ENCODE results near the gene HADH. TPM values are rescaled to one million over a fixed set of nuclear protein-coding genes. Genes with fewer than 3 reads are reported as not detected.

HADH gene
- total and polyA plus RNA-seq, 11 donors = 60.6 to 382 (median 199) TPM

DNA sequence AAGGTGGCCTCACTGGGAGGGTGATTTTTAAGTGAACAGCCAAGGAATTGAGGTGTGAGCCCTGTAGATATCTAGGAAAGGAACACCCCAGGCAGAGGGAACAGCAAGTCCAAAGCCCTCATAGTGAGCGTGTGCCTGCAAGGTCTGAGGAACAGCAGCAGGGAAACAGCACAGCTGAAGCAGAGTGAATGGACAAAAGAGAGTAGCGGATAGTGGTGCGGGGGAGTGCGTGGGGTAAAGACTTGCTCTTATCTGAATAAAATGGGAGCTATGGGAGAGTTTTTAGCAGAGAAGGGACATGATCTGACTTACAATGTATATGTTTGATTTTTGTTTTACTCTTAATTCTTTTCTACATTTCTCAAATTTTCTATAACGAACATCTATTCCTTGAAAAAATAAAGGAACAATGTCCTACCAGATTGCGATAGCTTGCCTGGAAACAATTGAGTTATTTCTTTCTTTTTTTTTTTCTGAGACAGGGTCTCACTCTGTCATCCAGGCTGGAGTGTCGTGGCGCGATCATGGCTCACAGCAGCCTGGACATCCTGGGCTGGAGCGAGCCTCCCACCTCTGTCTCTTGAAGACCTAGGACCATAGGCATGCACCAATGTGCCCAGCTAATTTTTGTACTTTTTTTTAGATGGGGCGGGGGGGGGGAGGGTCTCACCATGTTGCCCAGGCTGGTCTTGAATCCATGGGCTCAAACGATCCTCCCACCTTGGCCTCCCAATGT, 19.5 kb upstream of the HADH start:
- Histone ChIP-seq H3K27me3 (no peaks in the 10 kb centered on the region), H3K27ac (no peak overlapping the region), H3K4me3 (no peak overlapping the region), H3K36me3 (no peaks in the 10 kb centered on the region), H3K9me3 (peaks cover 0 to 3% (median 0%) of the 10 kb centered on the region in 12 donors), H3K4me1 (no peaks in the 10 kb centered on the region)
- TF ChIP-seq POLR2A (IDR thresholded peaks at IDR 0.05) = no peak
- TF ChIP-seq, protein P1, sequence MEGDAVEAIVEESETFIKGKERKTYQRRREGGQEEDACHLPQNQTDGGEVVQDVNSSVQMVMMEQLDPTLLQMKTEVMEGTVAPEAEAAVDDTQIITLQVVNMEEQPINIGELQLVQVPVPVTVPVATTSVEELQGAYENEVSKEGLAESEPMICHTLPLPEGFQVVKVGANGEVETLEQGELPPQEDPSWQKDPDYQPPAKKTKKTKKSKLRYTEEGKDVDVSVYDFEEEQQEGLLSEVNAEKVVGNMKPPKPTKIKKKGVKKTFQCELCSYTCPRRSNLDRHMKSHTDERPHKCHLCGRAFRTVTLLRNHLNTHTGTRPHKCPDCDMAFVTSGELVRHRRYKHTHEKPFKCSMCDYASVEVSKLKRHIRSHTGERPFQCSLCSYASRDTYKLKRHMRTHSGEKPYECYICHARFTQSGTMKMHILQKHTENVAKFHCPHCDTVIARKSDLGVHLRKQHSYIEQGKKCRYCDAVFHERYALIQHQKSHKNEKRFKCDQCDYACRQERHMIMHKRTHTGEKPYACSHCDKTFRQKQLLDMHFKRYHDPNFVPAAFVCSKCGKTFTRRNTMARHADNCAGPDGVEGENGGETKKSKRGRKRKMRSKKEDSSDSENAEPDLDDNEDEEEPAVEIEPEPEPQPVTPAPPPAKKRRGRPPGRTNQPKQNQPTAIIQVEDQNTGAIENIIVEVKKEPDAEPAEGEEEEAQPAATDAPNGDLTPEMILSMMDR (IDR thresholded peaks at IDR 0.05) = no peak
- intact Hi-C loops (cut with DNase I) = no loop called here
- 86 to 88% (median 86%) methylated on average over 12 of the region's 12 CpGs for WGBS, 4 donors
- ATAC-seq = no peak
- no peak for DNase-seq

DNA sequence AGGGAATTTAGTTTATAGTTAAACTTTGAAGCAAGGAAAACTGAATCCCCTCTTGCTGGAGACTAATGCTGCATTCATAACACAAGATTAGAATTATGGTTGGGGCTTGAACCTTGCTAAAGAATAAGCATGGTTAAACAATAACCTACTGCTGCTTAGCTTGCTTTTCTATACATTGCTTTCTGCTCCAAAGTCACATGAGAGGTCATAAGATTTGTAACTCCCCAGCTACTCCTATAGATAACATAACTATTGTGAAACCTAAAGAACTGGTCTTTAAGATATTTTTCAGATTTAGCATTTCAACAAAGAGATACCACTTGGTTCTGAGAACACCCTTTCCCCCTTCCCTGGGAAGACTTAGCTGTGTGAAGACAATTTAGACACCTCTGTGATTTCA, 17.1 kb upstream of the HADH start:
- intact Hi-C loops (cut with DNase I) = no loop called here
- Histone ChIP-seq H3K4me3 (no peak overlapping the region), H3K27me3 (no peaks in the 10 kb centered on the region), H3K27ac (no peak overlapping the region), H3K9me3 (peaks cover 0 to under 1% (median 0%) of the 10 kb centered on the region in 12 donors), H3K4me1 (no peaks in the 10 kb centered on the region), H3K36me3 (no peaks in the 10 kb centered on the region)
- TF ChIP-seq POLR2A (IDR thresholded peaks at IDR 0.05) = no peak
- TF ChIP-seq, protein P1 (IDR thresholded peaks at IDR 0.05) = no peak
- ATAC-seq (no peak), DNase-seq (no peak)

DNA sequence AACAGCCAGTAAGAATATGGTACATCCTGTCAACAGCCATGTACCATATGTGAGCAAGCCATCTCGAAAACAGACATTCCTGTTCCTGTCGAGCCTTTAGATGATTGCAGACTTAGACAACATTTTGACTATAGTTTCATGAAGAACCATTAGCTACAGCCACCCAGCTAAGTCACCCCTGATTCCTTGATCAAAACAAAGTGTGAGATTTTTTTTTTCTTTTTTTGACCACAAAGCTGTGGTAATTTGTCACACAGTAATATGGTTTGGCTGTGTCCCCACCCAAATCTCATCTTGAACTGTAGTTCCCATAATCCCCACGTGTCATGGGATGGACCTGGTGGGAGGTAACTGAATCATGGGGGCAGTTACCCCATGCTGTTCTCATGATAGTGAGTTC, 15.2 kb upstream of the HADH start:
- 76 to 87% (median 82%) methylated on average over 3 of the region's 3 CpGs for WGBS, 4 donors
- ATAC-seq = no peak
- no peaks in the 10 kb centered on the region for H3K36me3 ChIP-seq
- DNase-seq = no peak
- no peak overlapping the region for H3K4me3 ChIP-seq
- no peak overlapping the region for H3K27ac ChIP-seq
- TF ChIP-seq, protein P1 (IDR thresholded peaks at IDR 0.05) = no peak
- TF ChIP-seq POLR2A (IDR thresholded peaks at IDR 0.05) = no peak
- H3K9me3 ChIP-seq = no peaks in the 10 kb centered on the region
- no peaks in the 10 kb centered on the region for H3K27me3 ChIP-seq
- intact Hi-C loops (cut with DNase I) = no loop called here
- peaks cover 0 to 8% (median 0%) of the 10 kb centered on the region in 12 donors for H3K4me1 ChIP-seq

DNA sequence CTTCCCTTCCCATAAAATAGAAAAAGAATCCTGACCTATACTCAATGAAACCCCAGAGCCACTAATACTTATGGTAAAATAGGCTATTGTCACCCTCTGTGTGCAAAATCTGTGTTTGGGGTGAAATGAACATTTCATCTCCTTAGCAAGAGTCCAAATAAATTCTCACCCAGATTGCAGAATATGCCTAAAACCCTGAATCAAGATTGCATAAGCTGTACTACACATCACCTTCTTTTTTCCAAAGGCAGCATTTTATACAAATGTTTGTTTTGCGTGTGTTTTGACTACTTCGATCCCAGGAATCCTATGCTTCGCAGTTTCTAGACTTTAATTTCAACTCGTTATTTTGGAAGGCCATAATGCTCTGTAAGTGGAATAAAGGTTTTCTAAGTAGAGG, 12.2 kb upstream of the HADH start:
- intact Hi-C loops (cut with DNase I) = no loop called here
- no peaks in the 10 kb centered on the region for H3K36me3 ChIP-seq
- ATAC-seq = no peak
- peaks cover 0 to 8% (median 0%) of the 10 kb centered on the region in 12 donors for H3K4me1 ChIP-seq
- 90 to 93% (median 92%) methylated on average over 4 of the region's 4 CpGs for WGBS, 4 donors
- H3K9me3 ChIP-seq = peaks cover 0 to 12% (median 4%) of the 10 kb centered on the region in 12 donors
- no peak for DNase-seq
- no peak for TF ChIP-seq POLR2A (IDR thresholded peaks at IDR 0.05)
- TF ChIP-seq, protein P1 (IDR thresholded peaks at IDR 0.05) = no peak
- H3K4me3 ChIP-seq = no peak overlapping the region
- no peaks in the 10 kb centered on the region for H3K27me3 ChIP-seq
- H3K27ac ChIP-seq = no peak overlapping the region

Measured in heart left ventricle (tissue), 16 donors.